A549 (cell line): Measurements from ENCODE around the gene MTFMT.

Experiments used
- CTCF ChIP-seq: fragments of >200 bp; sonication (Bioruptor Twin); formaldehyde crosslinking; IDR thresholded peaks from 3 replicates; pipeline ENCODE4 v1.5.1; 2016
- EHMT2 ChIP-seq: fragments of 200-600 bp; sonication (generic); IDR thresholded peaks from 2 replicates; pipeline ENCODE4 v1.6.1; 2016; ENCODE audit warnings: antibody characterized with exemption, low read depth, mild to moderate bottlenecking, moderate library complexity
- KDM1A ChIP-seq: fragments of 200-600 bp; sonication (generic); IDR thresholded peaks from 2 replicates; pipeline ENCODE4 v1.6.1; 2016; ENCODE audit warnings: low read depth, mild to moderate bottlenecking
- RCOR1 ChIP-seq: fragments of 150-350 bp; IDR thresholded peaks from 2 replicates; pipeline ENCODE4 v1.6.1; 2014; ENCODE audit warnings: antibody characterized with exemption, low read length, low read depth
- REST ChIP-seq: fragments of 200-600 bp; sonication (generic); IDR thresholded peaks from 2 replicates; pipeline ENCODE4 v1.6.1; 2016; ENCODE audit warnings: antibody characterized with exemption, mild to moderate bottlenecking, moderate library complexity

GRCh38 chr15:64990168-64990470 lies 39.3 kb downstream of the MTFMT start:
- TF ChIP-seq CTCF = no peak
- no peak for TF ChIP-seq REST
- TF ChIP-seq RCOR1 = no peak
- no peak for TF ChIP-seq KDM1A
- no peak for TF ChIP-seq EHMT2
